CD4-positive, alpha-beta T cell treated with Interleukin-17A for 4 hours (primary cell): ENCODE results near the gene SMIM45.
"Not testable (repeated sequence)": the region's sequence is repeated elsewhere in the genome, so short reads cannot be mapped to it uniquely, and the experiment has no call there.

Experiments used
- DNase-seq: peaks from one replicate; pipeline ENCODE4 v3.0.0-alpha.2; 2020; ENCODE audit warnings: mixed read lengths

Gene SMIM45

GRCh38 chr22:41935015-41935351, 17.0 kb upstream of the SMIM45 start:
- DNase-seq: no peak

GRCh38 chr22:41935509-41935908, 16.4 kb upstream of the SMIM45 start:
- no peak for DNase-seq

- no peak for DNase-seq
These were observed 15.1 kb upstream of the SMIM45 start for GRCh38 chr22:41936894-41937169.

- peak; percentile 91 for DNase-seq
These were observed 11.7 kb upstream of the SMIM45 start for GRCh38 chr22:41939981-41940831.

GRCh38 chr22:41940832-41941765, 10.9 kb upstream of the SMIM45 start:
- DNase-seq: peak; percentile 88

- no peak for DNase-seq
These were observed 8.2 kb upstream of the SMIM45 start for GRCh38 chr22:41943661-41944209.

GRCh38 chr22:41946629-41947423, 5.1 kb upstream of the SMIM45 start, which contains the start of gene CENPM:
CENPM (minus strand) TSS chr22:41947152; CDS start chr22:41947076, 76 bp downstream.
- DNase-seq: peak; percentile 88

- DNase-seq: no peak
These were observed 4.4 kb upstream of the SMIM45 start for GRCh38 chr22:41947424-41948080.

GRCh38 chr22:41948142-41948541, 3.8 kb upstream of the SMIM45 start:
- DNase-seq: no peak

GRCh38 chr22:41948928-41949296, 3.0 kb upstream of the SMIM45 start:
- not testable (repeated sequence) for DNase-seq

GRCh38 chr22:41949297-41949965, 2.5 kb upstream of the SMIM45 start:
- no peak for DNase-seq

- DNase-seq: no peak
These were observed 763 bp downstream of the SMIM45 start for GRCh38 chr22:41952713-41953112.

GRCh38 chr22:41957941-41958556, 6.1 kb downstream of the SMIM45 start:
- no peak for DNase-seq

- no peak for DNase-seq
These were observed 11.6 kb downstream of the SMIM45 start for GRCh38 chr22:41963453-41964111.

- DNase-seq: no peak
These were observed 12.2 kb downstream of the SMIM45 start for GRCh38 chr22:41964112-41964491.

GRCh38 chr22:41966225-41966606, 14.3 kb downstream of the SMIM45 start:
- no peak for DNase-seq

- peak; percentile 54 for DNase-seq
These were observed 14.8 kb downstream of the SMIM45 start for GRCh38 chr22:41966607-41967240.

GRCh38 chr22:41968601-41969000, 16.7 kb downstream of the SMIM45 start:
- DNase-seq: no peak

- DNase-seq: no peak
These were observed 17.2 kb downstream of the SMIM45 start, which contains the start of gene SEPTIN3 for GRCh38 chr22:41969110-41969646. SEPTIN3 (plus strand) TSS chr22:41969443; CDS start chr22:41971493, 2,050 bp downstream.

GRCh38 chr22:41970601-41971000, 18.7 kb downstream of the SMIM45 start:
- no peak for DNase-seq
